K562 (cell line): Measurements from ENCODE around the gene LAMTOR4. TPM values are rescaled to one million over a fixed set of nuclear protein-coding genes. Genes with fewer than 3 reads are reported as not detected.

Experiments used
- CTCF ChIP-seq, 3 experiments: IDR thresholded peaks in 2 of 3; conservative IDR thresholded peaks in 1 of 3; 2 replicates each; pipeline ENCODE4 v1.5.1; 2011 to 2012; ENCODE audit warnings: low read length in 3 of 3, mild to moderate bottlenecking in 3 of 3, control low read depth in 2 of 3, improper control_type of control experiment in 1 of 3, inconsistent platforms in 1 of 3, low read depth in 1 of 3, mixed read lengths in 1 of 3, moderate library complexity in 1 of 3; ENCODE audit not compliant: insufficient read depth in 2 of 3
- ELF4 ChIP-seq: fragments of 450-650 bp; formaldehyde crosslinking; IDR thresholded peaks from 2 replicates; pipeline ENCODE4 v1.4.0; 2022; ENCODE audit warnings: missing genetic modification characterization
- HOMEZ ChIP-seq: fragments of 250-450 bp; sonication (Bioruptor Pico); IDR thresholded peaks from 2 replicates; pipeline ENCODE4 v1.4.0; 2020; ENCODE audit warnings: mild to moderate bottlenecking, moderate library complexity
- NCOA4 ChIP-seq: fragments of 450-650 bp; IDR thresholded peaks from 2 replicates; pipeline ENCODE4 v1.6.1; 2018; ENCODE audit warnings: mild to moderate bottlenecking; ENCODE audit not compliant: partially characterized antibody
- SFPQ ChIP-seq: fragments of 200-400 bp; formaldehyde crosslinking; IDR thresholded peaks from 2 replicates; pipeline ENCODE4 v1.6.1; 2017; ENCODE audit warnings: mild to moderate bottlenecking, low read depth, low read length, moderate library complexity
- SMARCE1 ChIP-seq: fragments of 450-650 bp; IDR thresholded peaks from 2 replicates; pipeline ENCODE4 v1.7.1; 2016; ENCODE audit warnings: mild to moderate bottlenecking
- ZNF263 ChIP-seq: sonication (generic); formaldehyde crosslinking; IDR thresholded peaks from 2 replicates; pipeline ENCODE4 v1.8.0; 2022; ENCODE audit warnings: mild to moderate bottlenecking, missing genetic modification reagents, borderline replicate concordance
- ZNF398 ChIP-seq: fragments of 250-450 bp; sonication (Bioruptor Pico); IDR thresholded peaks from 2 replicates; pipeline ENCODE4 v1.8.0; 2021; ENCODE audit warnings: moderate library complexity, mild to moderate bottlenecking, inconsistent platforms
- ZNF407 ChIP-seq: fragments of 450-650 bp; IDR thresholded peaks from 2 replicates; pipeline ENCODE4 v1.6.1; 2016; ENCODE audit warnings: low read depth
- polyA plus RNA-seq, 8 experiments: library from polyadenylated mRNA; depleted of rRNA in 4 of 8; stranded (reverse) in 5 of 8; unstranded in 3 of 8; fragments of >200 nt; fragmentation: Nextera tagmentation in 2 of 8; fragmentation: Illumina TruSeq in 1 of 8; extraction: Ambion mirVana in 2 of 8; extraction: Trizol in 1 of 8; gene quantifications; 2 replicates each; pipeline versions ENCODE4 v1.2.1 to v1.2.3, GENCODE V29; 2011 to 2014; ENCODE audit warnings: inconsistent platforms in 1 of 8, missing spikeins in 1 of 8
- total RNA-seq, 7 experiments: library from RNA; depleted of rRNA in 6 of 7; stranded (reverse); fragments of >200 nt in 6 of 7; fragmentation: Illumina TruSeq in 2 of 7; extraction: Trizol in 2 of 7; gene quantifications; 2 replicates each; pipeline versions ENCODE4 v1.2.1 to v1.2.3, GENCODE V29; 2011 to 2021; ENCODE audit warnings: low replicate concordance in 1 of 7

The LAMTOR4 gene
- total and polyA plus RNA-seq, 9 of the 15 experiments (the other 6 are each of a cell fraction or from before 2014, with no cell fraction given) = 79.6 to 314 (median 195) TPM

- TF ChIP-seq ZNF407 = no peak
- TF ChIP-seq CTCF (IDR thresholded peaks at IDR 0.05 in 2 of 3, conservative IDR thresholded peaks at IDR 0.05 in 1 of 3; ENCODE audit: insufficient read depth in 2 of 3, low read depth in 1 of 3, low read length in 3 of 3) = peak; percentile 66 to 81 (median 66)
- no peak for TF ChIP-seq ELF4 (CRISPR knock-in tag)
- no peak for TF ChIP-seq ZNF398 (CRISPR knock-in tag)
- TF ChIP-seq SMARCE1 = peak; percentile 69; the same call in 1 of the 2 replicates
- TF ChIP-seq ZNF263 = 0 out of 2 replicates have a peak, but pooled peaks have one; percentile 19
- no peak for TF ChIP-seq HOMEZ (CRISPR knock-in tag)
- TF ChIP-seq NCOA4 = no peak
- TF ChIP-seq SFPQ = no peak
These were observed 8.9 kb downstream of the LAMTOR4 start (continued) for GRCh38 chr7:100157334-100158228.
